NAMALWA (cell line): Measurements from ENCODE around the gene RPLP2.

ENCODE experiments used
- DNase-seq: peaks from one replicate; pipeline ENCODE4 v3.0.0-alpha.2; 2015; ENCODE audit warnings: low spot score

Gene RPLP2

DNA sequence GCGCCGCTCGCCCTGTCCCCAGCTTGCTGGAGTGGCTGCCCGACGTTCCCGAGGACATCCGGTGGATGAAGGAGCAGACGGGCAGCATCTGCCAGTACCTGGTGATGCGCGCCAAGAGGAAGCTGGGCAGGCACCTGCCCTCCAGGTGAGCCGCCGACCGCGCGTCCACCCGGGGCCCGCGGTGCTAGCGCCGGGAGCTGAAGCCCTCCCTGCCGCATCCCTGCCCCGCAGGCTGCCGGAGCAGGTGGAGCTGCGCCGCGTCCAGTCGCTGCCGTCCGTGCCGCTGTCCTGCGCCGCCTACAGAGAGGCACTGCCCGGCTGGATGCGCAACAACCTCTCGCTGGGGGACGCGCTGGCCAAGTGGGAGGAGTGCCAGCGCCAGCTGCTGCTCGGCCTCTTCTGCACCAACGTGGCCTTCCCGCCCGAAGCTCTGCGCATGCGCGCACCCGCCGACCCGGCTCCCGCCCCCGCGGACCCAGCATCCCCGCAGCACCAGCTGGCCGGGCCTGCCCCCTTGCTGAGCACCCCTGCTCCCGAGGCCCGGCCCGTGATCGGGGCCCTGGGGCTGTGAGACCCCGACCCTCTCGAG is 14.6 kb downstream of the RPLP2 start:
- no peak for DNase-seq

DNA sequence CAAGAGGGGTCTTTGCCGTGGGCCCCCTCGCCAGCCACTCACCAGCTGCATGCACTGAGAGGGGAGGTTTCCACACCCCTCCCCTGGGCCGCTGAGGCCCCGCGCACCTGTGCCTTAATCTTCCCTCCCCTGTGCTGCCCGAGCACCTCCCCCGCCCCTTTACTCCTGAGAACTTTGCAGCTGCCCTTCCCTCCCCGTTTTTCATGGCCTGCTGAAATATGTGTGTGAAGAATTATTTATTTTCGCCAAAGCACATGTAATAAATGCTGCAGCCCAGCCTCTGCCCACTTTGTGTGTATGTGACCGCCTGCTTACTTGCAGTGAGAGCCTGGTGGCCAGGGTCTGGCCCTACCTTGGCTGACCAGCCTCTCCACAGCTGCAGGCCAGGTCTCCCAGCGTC is 15.2 kb downstream of the RPLP2 start:
- no peak for DNase-seq

DNA sequence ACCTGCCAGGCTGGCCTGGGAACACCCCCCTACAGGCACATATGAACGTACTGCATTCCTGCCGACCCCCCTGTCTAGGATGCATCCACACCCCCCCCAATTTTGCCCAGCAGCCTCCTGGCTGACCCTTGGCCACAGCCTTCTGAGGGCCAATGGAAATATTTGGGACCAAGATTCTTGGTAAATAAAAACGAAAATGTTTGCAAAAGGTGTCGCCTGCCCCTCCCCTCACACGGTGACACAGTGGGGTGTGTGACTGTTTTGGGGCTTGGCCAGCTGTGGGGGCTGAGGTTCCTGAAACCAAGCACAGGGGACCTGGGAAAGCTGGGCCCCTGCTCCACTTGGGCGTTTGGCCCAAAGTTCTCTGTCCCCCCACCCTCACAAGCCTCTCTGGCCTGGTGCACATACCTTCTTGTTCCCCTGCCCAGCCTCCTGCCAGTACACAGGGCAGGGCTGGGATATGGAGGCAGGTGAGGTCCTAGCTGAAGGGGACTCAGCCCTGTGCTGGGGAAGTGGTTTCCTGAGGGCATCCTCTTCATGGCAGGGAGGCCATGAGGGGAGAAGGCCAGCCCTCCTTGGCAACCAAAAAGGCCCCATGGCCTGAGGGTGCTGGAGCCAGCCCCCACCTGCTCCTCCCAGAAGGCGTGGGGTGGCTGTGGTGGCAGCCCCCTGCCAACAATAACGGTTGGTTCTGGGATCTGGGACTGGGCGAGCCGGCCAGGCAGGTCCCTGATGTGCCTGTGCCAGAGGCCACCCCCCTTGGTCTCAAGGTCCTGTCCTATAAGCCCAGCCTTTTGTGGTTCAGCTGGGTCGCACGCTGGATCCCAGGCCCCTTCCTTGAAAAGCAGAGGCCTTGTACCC is 15.8 kb downstream of the RPLP2 start:
- DNase-seq, result no peak

GRCh38 chr11:826227-826621 is 16.5 kb downstream of the RPLP2 start:
- DNase-seq, result no peak

- no peak for DNase-seq
Measured at GRCh38 chr11:826836-827145, 17.0 kb downstream of the RPLP2 start.

GRCh38 chr11:827146-827896 is 17.6 kb downstream of the RPLP2 start:
- no peak for DNase-seq

- no peak for DNase-seq
Measured at GRCh38 chr11:827897-828192, 18.1 kb downstream of the RPLP2 start, which contains the start of gene CRACR2B. Gene CRACR2B, plus strand, starts transcription at chr11:827919. Its CDS starts 689 bp downstream, at chr11:828608.

DNA sequence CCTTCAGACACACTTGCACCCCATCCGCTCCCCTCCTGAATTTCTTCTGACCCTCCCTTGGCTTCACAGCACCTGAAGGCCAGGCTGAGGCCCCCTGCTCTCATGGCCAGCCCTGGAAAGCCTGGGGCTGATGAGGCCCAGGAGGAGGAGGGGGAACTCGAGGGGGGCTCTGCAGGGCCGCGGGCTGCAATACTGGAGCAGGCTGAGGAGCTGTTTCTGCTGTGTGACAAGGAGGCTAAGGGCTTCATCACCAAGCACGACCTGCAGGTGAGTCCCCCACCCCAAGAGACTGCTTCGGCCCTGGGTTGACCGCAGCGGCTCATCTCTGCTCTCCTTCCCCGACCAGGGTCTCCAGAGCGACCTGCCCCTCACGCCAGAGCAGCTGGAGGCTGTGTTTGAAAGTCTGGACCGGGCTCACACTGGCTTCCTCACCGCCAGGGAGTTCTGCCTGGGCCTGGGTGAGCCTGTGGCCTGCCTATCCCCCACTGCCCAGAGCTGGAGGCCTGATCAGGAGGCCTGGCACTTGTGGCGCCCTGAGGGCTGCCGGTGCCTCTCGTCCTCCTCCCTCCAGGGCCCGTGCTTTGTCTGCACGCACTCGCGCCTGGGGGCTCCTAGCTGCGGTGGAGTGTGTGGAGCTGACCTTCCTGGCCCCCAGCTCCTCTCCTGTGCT is 18.9 kb downstream of the RPLP2 start:
- DNase-seq, result no peak

- no peak for DNase-seq
Measured at GRCh38 chr11:829176-829846, 19.5 kb downstream of the RPLP2 start.

- DNase-seq, result no peak
Measured at GRCh38 chr11:829847-830294, 20.1 kb downstream of the RPLP2 start.

DNA sequence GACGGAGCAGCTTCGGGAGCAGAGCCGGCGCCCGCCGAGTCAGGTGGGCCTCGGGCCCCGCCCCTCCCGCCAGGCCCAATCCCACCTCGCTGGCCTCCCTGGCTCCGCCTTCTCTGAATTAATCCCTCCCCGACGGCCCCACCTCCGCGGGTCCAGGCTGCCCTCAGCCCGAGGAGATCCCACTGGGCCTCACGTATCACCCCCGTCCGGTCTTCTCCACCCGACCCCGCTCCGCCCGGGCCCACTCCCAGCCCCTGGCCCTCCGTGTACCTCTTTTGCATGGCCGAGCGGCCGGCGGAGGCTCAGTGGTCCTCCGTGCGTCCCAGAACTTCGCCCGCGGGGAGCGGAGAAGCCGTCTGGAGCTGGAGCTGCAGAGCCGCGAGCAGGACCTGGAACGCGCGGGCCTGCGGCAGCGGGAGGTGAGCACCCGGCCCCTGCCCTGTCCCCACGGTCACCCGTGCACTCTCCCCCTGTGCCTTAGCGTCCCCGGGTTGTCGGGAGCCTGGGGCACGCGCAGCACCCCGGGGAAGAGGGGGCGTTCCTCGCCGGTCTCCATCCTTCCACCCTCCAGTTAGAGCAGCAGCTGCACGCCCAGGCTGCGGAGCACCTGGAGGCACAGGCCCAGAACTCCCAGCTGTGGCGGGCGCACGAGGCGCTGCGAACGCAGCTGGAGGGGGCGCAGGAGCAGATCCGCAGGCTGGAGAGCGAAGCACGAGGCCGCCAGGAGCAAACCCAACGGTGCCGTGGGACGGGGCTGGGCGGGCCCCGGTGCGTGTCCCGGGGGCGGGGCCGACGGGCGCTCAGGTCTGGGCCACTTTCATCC is 20.7 kb downstream of the RPLP2 start:
- peak; percentile 80 for DNase-seq

GRCh38 chr11:831118-831864 is 21.5 kb downstream of the RPLP2 start:
- DNase-seq, result no peak

DNA sequence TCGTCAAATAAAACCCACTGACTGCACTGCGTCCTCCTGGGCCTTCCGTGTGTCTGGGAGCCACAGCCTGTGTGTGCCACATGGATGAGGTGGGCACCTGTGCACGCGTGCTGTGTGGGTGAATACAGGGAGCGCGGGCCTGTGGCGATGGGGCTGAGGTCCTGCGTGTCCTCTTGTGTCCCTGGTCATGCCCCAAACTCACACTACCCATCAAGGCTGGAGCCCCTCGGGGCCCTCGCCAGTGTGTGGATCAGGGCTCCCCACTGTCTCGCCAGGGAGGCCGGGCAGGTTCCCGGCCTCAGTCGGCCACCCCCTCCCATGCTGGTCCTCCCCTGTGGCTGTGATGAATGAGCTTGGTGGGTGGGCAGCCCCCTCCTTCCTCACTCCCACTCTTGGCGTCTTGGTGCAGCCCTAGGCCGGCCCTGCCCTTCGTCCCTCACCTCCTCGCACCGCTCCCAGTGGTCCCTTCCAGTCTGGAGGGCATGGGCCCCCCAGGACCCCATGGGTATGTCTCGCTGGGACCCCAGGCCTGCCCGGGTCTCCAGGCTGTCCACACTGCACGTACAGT is 22.3 kb downstream of the RPLP2 start:
- no peak for DNase-seq

- peak; percentile 61 for DNase-seq
Measured at GRCh38 chr11:832529-833113, 22.9 kb downstream of the RPLP2 start, which contains the start of gene CD151. Gene CD151, plus strand, starts transcription at chr11:832952. Its CDS starts 3,118 bp downstream, at chr11:836070.

- DNase-seq, result no peak
Measured at GRCh38 chr11:833114-833791, 23.5 kb downstream of the RPLP2 start.

DNA sequence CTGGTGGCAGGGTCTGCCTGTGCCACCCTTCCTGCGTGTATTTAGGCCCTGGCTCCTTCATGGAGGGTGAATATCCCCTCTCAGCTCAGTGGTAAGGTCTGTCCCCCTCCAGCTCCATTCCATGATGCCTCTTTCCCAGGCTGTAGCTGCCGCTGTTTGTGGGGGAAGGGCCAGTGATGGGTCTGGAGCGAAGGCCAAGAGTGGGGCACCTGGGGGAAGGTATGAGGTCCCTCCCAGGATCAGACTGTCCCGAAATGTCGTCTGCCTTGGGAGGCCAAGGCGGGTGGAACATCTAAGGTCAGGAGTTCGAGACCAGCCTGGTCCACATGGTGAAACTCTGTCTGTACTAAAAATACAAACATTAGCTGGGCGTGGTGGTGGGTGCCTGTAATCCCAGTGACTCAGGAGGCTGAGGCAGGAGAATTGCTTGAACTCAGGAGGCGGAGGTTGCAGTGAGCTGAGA is 24.1 kb downstream of the RPLP2 start:
- no peak for DNase-seq

DNA sequence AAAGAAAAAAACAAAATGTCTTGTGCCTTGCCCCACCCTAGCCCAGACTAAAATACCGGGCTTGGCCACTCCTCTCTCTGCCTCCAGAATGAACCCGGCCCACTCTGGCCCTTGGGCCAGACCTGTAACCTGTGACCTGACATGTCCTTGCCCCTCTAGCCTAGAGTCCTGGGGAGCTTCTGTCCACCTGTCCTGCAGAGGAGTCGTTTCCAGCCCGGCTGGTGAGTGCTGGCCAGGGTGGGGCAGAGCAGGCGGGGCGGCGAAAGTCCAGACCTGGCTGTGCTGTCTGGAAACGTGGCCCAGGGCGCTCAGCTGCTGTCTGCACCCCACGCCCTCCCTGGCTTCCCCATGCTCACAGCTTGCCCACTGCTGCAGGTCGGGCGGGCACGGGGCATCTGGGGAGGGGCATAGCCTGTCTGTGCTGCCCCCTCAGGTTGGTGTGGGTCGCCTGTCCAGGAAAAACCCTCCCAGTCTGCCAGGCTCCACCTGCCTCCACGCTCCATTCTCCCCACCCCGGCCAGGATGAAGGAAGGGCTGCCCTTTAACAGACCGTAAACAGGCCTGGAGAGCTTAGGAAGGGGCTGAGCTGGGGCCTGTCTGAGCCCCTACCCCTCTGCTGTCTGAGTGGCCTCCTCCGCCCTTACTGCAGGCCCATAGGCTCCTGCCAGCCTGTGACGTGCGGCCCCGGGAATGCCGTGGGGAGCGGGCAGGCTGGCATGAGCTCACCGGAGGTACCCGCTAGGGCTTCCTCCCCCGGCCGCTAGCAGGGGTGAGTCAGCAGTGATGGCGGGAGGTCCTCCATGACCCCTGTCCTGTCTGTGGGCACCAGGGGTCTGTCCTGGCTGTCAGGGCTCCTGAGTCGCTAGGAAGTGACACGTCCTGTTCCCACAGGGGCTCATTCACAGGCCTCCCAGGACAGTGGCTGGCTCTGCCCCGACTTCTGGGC is 24.9 kb downstream of the RPLP2 start:
- no peak for DNase-seq

- no peak for DNase-seq
Measured at GRCh38 chr11:836274-836673, 26.5 kb downstream of the RPLP2 start.
